IMR-90 (cell line): ENCODE results near the gene CEP20. TPM values are rescaled to one million over a fixed set of nuclear protein-coding genes. Genes with fewer than 3 reads are reported as not detected.
"Not testable (repeated sequence)": the region's sequence is repeated elsewhere in the genome, so short reads cannot be mapped to it uniquely, and the experiment has no call there.

Experiments used
- ATAC-seq: fragments of 200-7000 bp; cut with Tn5 transposase; 2 replicates; pipeline ENCODE4 v1.9.1; 2020; ENCODE audit warnings: low read depth, mild to moderate bottlenecking, moderate library complexity
- BruUV-seq: library from RNA; stranded (reverse); fragments of 400-500 nt; replicated peaks from 2 replicates; lab custom pipeline; 2021; lab: Mats Ljungman, UMichigan
- CTCF ChIA-PET: fragments of 300-600 bp; formaldehyde crosslinking; extraction: SDS; loops from one replicate; lab custom pipeline; 2021; ENCODE audit warnings: antibody characterized with exemption; lab: Yijun Ruan, JAX
- POLR2A ChIA-PET: fragments of 300-600 bp; sonication (Branson Sonifier 250); formaldehyde crosslinking; loops from one replicate; lab custom pipeline; 2022; ENCODE audit warnings: antibody characterized with exemption; ENCODE audit not compliant: unreplicated experiment; lab: Charles Lee
- DNase-seq: peaks from one replicate; pipeline ENCODE4 v3.0.0; 2013
- H2AFZ ChIP-seq: replicated peaks from 2 replicates; pipeline ENCODE3; 2013; ENCODE audit warnings: low read length, mild to moderate bottlenecking; ENCODE audit not compliant: poor library complexity
- H2AK5ac ChIP-seq: 2 replicates; pipeline ENCODE4 v1.6.1; 2013; ENCODE audit warnings: low read depth, low read length, inconsistent platforms
- H2AK9ac ChIP-seq: replicated peaks from 2 replicates; pipeline ENCODE3; 2013; ENCODE audit warnings: mild to moderate bottlenecking, low read depth, low read length, moderate library complexity; ENCODE audit not compliant: poor library complexity
- H2BK120ac ChIP-seq: 2 replicates; pipeline ENCODE4 v1.6.1; 2013; ENCODE audit warnings: low read depth, low read length, inconsistent platforms
- H2BK15ac ChIP-seq: 3 replicates; pipeline ENCODE4 v1.6.1; 2013; ENCODE audit warnings: low read depth, low read length, inconsistent platforms
- H2BK20ac ChIP-seq: 2 replicates; pipeline ENCODE4 v1.6.1; 2013; ENCODE audit warnings: low read depth, mild to moderate bottlenecking, inconsistent platforms, low read length, moderate library complexity
- H2BK5ac ChIP-seq: 2 replicates; pipeline ENCODE4 v1.6.1; 2013; ENCODE audit warnings: mild to moderate bottlenecking, low read depth, low read length, inconsistent platforms; ENCODE audit not compliant: poor library complexity, severe bottlenecking
- H3K14ac ChIP-seq: replicated peaks from 2 replicates; pipeline ENCODE4 v1.6.1; 2013; ENCODE audit warnings: low read depth, low read length, inconsistent platforms
- H3K18ac ChIP-seq: 2 replicates; pipeline ENCODE4 v1.6.1; 2013; ENCODE audit warnings: low read depth, low read length, control low read depth
- H3K23ac ChIP-seq: 2 replicates; pipeline ENCODE4 v1.6.1; 2013; ENCODE audit warnings: low read depth, low read length, inconsistent platforms
- H3K27ac ChIP-seq: 2 replicates; pipeline ENCODE4 v1.5.1; 2013; ENCODE audit warnings: mild to moderate bottlenecking, control low read depth, low read length; ENCODE audit not compliant: insufficient read depth
- H3K27me3 ChIP-seq: 2 replicates; pipeline ENCODE4 v1.6.1; 2013; ENCODE audit warnings: low read length; ENCODE audit not compliant: control insufficient read depth, insufficient read depth
- H3K36me3 ChIP-seq: 2 replicates; pipeline ENCODE4 v1.6.1; 2013; ENCODE audit warnings: low read length, mixed read lengths; ENCODE audit not compliant: control insufficient read depth, insufficient read depth
- H3K4ac ChIP-seq: 2 replicates; pipeline ENCODE4 v1.6.1; 2013; ENCODE audit warnings: low read depth, low read length, inconsistent platforms
- H3K4me1 ChIP-seq: 2 replicates; pipeline ENCODE4 v1.6.1; 2013; ENCODE audit warnings: low read length, mixed read lengths; ENCODE audit not compliant: control insufficient read depth, insufficient read depth
- H3K4me2 ChIP-seq: 2 replicates; pipeline ENCODE4 v1.6.1; 2013; ENCODE audit warnings: low read depth, mild to moderate bottlenecking, control low read depth, low read length, moderate library complexity
- H3K4me3 ChIP-seq: 2 replicates; pipeline ENCODE4 v1.5.1; 2013; ENCODE audit warnings: low read depth, mild to moderate bottlenecking, control low read depth, low read length, moderate library complexity; ENCODE audit not compliant: insufficient read depth
- H3K56ac ChIP-seq: 2 replicates; pipeline ENCODE4 v1.6.1; 2013; ENCODE audit warnings: low read length, inconsistent platforms; ENCODE audit not compliant: insufficient read depth; ENCODE audit errors: extremely low read depth
- H3K79me1 ChIP-seq, 2 experiments: 2 replicates each; pipeline ENCODE4 v1.6.1; 2013; ENCODE audit warnings: low read length in 2 of 2, inconsistent platforms in 1 of 2, low read depth in 1 of 2
- H3K9ac ChIP-seq: 2 replicates; pipeline ENCODE4 v1.6.1; 2013; ENCODE audit warnings: low read depth, low read length, control low read depth
- H3K9me1 ChIP-seq: 2 replicates; pipeline ENCODE4 v1.6.1; 2013; ENCODE audit warnings: low read length, inconsistent platforms; ENCODE audit not compliant: insufficient read depth
- H3K9me3 ChIP-seq: 2 replicates; pipeline ENCODE4 v1.6.1; 2013; ENCODE audit warnings: low read length; ENCODE audit not compliant: control insufficient read depth, insufficient read depth
- H4K20me1 ChIP-seq: 2 replicates; pipeline ENCODE4 v1.6.1; 2013; ENCODE audit warnings: low read length, inconsistent platforms; ENCODE audit not compliant: insufficient read depth
- H4K5ac ChIP-seq: 2 replicates; pipeline ENCODE4 v1.6.1; 2013; ENCODE audit warnings: mild to moderate bottlenecking, low read depth, low read length, control low read depth
- H4K8ac ChIP-seq, 2 experiments: 2 replicates each; pipeline ENCODE4 v1.6.1; 2013; ENCODE audit warnings: low read depth in 2 of 2, low read length in 2 of 2, control low read depth in 1 of 2, inconsistent platforms in 1 of 2
- H4K91ac ChIP-seq: 2 replicates; pipeline ENCODE4 v1.6.1; 2013; ENCODE audit warnings: low read depth, low read length, inconsistent platforms; ENCODE audit not compliant: insufficient read depth
- WGBS, 2 experiments: methylation state at CpG; one replicate each; pipeline versions ENCODE4 v1.1.5 to v1.1.7; 2013; ENCODE audit warnings: missing lambda C conversion rate in 2 of 2; ENCODE audit not compliant: insufficient read length in 1 of 2; ENCODE audit errors: extremely low coverage in 2 of 2; 5-methylcytosine and 5-hydroxymethylcytosine counted together
- dilution Hi-C: fragments of 300-500 bp; cut with HindIII; formaldehyde crosslinking; loops from one replicate; pipeline ENCODE4 v1.14.3; 2018; ENCODE audit warnings: low sequenced_read_pairs; ENCODE audit not compliant: unreplicated experiment
- in situ Hi-C: fragments of 300-500 bp; cut with MboI; formaldehyde crosslinking; loops from 3 replicates; pipeline ENCODE4 v1.14.3; 2019; ENCODE audit warnings: low sequenced_read_pairs, inconsistent platforms, mixed read lengths
- intact Hi-C: fragments of 100-400 bp; cut with micrococcal nuclease; formaldehyde crosslinking; loops from 2 replicates; pipeline ENCODE4 v1.10.0; 2022
- polyA plus RNA-seq, 3 experiments: library from polyadenylated mRNA; depleted of rRNA; stranded (reverse); fragments of >200 nt; gene quantifications; 2 replicates each; pipeline ENCODE4 v1.2.3, GENCODE V29; 2012; ENCODE audit warnings: low replicate concordance in 1 of 3
- total RNA-seq: library from RNA; depleted of rRNA; stranded (reverse); fragments of >200 nt; gene quantifications from 2 replicates; pipeline ENCODE4 v1.2.3, GENCODE V29; 2012

Gene CEP20
- total and polyA plus RNA-seq, 2 of the 4 experiments (the other 2 are of a cell fraction) = 28.8 to 40.1 TPM

DNA sequence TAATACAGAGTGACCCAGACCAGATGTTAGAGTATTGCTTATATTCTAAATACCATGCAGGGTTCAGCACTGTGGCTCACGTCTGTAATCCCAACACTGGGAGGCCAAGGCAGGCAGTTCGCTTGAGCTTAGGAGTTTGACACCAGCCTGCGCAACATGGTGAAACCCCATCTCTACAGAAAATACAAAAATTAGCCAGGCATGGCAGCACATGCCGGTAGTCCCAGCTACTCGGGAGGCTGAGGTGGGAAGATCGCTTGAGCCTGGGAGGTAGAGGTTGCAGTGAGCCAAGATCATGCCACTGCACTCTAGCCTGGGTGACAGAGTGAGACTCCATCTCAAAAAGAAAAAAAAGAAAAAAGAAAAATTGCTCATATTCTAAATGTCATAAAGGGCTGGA, 37.8 kb downstream of the CEP20 start:
- H4K8ac ChIP-seq, H3K4ac ChIP-seq, H2AK9ac ChIP-seq, H3K9ac ChIP-seq, CTCF ChIA-PET, H3K18ac ChIP-seq, H2AK5ac ChIP-seq, H4K5ac ChIP-seq, H3K79me1 ChIP-seq, DNase-seq, POLR2A ChIA-PET, H3K56ac ChIP-seq, H3K4me1 ChIP-seq, H2BK5ac ChIP-seq, BruUV-seq, H3K23ac ChIP-seq, H3K27ac ChIP-seq, ATAC-seq, intact Hi-C loops, in situ Hi-C loops, H3K4me3 ChIP-seq, H2BK20ac ChIP-seq, dilution Hi-C loops, H2BK120ac ChIP-seq, H3K9me1 ChIP-seq, H3K14ac ChIP-seq, H2AFZ ChIP-seq, H3K9me3 ChIP-seq, H3K36me3 ChIP-seq, H3K4me2 ChIP-seq, H4K91ac ChIP-seq, H2BK15ac ChIP-seq, H4K20me1 ChIP-seq: not testable (repeated sequence)
- peaks cover 11% of the 10 kb centered on the region for H3K27me3 ChIP-seq
- no CpG with 5 or more reads among the region's 6 CpGs for WGBS, 2 experiments
